A673 (cell line): ENCODE measurements around the gene ZFHX2. TPM values are rescaled to one million over a fixed set of nuclear protein-coding genes. Genes with fewer than 3 reads are reported as not detected.

Experiments
- BruUV-seq: library from RNA; stranded (reverse); fragments of 400-500 nt; replicated peaks from 2 replicates; lab custom pipeline; 2021; lab: Mats Ljungman, UMichigan
- CTCF ChIA-PET: fragments of 300-600 bp; sonication (Branson Sonifier 250); formaldehyde crosslinking; loops from one replicate; lab custom pipeline; 2022; ENCODE audit warnings: antibody characterized with exemption; lab: Charles Lee
- POLR2A ChIA-PET: fragments of 300-600 bp; sonication (Branson Sonifier 250); formaldehyde crosslinking; loops from one replicate; lab custom pipeline; 2022; ENCODE audit warnings: antibody characterized with exemption; ENCODE audit not compliant: low non-redundant PET; lab: Charles Lee
- DNase-seq: peaks from one replicate; pipeline ENCODE4 v3.0.0-alpha.2; 2015; ENCODE audit warnings: low spot score
- H3K27ac ChIP-seq: fragments of 200-600 bp; sonication (generic); 2 replicates; pipeline ENCODE4 v1.5.1; 2016; ENCODE audit warnings: mixed run types, low read depth, mild to moderate bottlenecking, mixed read lengths, antibody characterized with exemption, low read length; ENCODE audit not compliant: poor library complexity, severe bottlenecking
- H3K27me3 ChIP-seq: fragments of 200-600 bp; sonication (generic); replicated peaks from 2 replicates; pipeline ENCODE4 v1.6.1; 2017; ENCODE audit warnings: mixed run types, low read depth, mild to moderate bottlenecking, mixed read lengths, antibody characterized with exemption, low read length; ENCODE audit not compliant: insufficient read depth, poor library complexity
- H3K36me3 ChIP-seq: fragments of 200-600 bp; sonication (generic); 2 replicates; pipeline ENCODE4 v1.6.1; 2016; ENCODE audit warnings: mixed run types, mild to moderate bottlenecking, mixed read lengths, antibody characterized with exemption, low read length; ENCODE audit not compliant: insufficient read depth, poor library complexity, severe bottlenecking
- H3K4me1 ChIP-seq: fragments of 200-600 bp; sonication (generic); 2 replicates; pipeline ENCODE4 v1.6.1; 2017; ENCODE audit warnings: mixed run types, mild to moderate bottlenecking, mixed read lengths, antibody characterized with exemption, low read length; ENCODE audit not compliant: insufficient read depth, poor library complexity, severe bottlenecking
- H3K4me3 ChIP-seq: fragments of 200-600 bp; sonication (generic); 2 replicates; pipeline ENCODE4 v1.5.1; 2016; ENCODE audit warnings: low read depth, mixed run types, mild to moderate bottlenecking, mixed read lengths, low read length; ENCODE audit not compliant: poor library complexity, severe bottlenecking
- H3K9me3 ChIP-seq: fragments of 200-600 bp; sonication (generic); 2 replicates; pipeline ENCODE4 v1.6.1; 2016; ENCODE audit warnings: mixed run types, low read depth, mild to moderate bottlenecking, mixed read lengths, antibody characterized with exemption, low read length; ENCODE audit not compliant: poor library complexity, severe bottlenecking
- CTCF ChIP-seq: fragments of 300-800, 200-600 bp; sonication (generic); conservative IDR thresholded peaks from 2 replicates; pipeline ENCODE4 v1.5.1; 2017; ENCODE audit warnings: low read depth, mild to moderate bottlenecking, antibody characterized with exemption, low read length, moderate library complexity, mixed read lengths
- EZH2 ChIP-seq: fragments of 200-600 bp; sonication (generic); IDR thresholded peaks from 2 replicates; pipeline ENCODE4 v1.6.1; 2017; ENCODE audit warnings: borderline replicate concordance, low read depth, mild to moderate bottlenecking, mixed read lengths, antibody characterized with exemption, low read length; ENCODE audit not compliant: poor library complexity, severe bottlenecking
- intact Hi-C: fragments of 100-400 bp; cut with micrococcal nuclease; formaldehyde crosslinking; loops from one replicate; pipeline ENCODE4 v1.10.0; 2022; ENCODE audit not compliant: unreplicated experiment
- total RNA-seq: library from RNA; stranded (reverse); gene quantifications from 2 replicates; pipeline ENCODE4 v1.2.3, GENCODE V29; 2021

Gene ZFHX2
- total RNA-seq, 1 experiment from 2014 or later = 4.8 TPM

DNA sequence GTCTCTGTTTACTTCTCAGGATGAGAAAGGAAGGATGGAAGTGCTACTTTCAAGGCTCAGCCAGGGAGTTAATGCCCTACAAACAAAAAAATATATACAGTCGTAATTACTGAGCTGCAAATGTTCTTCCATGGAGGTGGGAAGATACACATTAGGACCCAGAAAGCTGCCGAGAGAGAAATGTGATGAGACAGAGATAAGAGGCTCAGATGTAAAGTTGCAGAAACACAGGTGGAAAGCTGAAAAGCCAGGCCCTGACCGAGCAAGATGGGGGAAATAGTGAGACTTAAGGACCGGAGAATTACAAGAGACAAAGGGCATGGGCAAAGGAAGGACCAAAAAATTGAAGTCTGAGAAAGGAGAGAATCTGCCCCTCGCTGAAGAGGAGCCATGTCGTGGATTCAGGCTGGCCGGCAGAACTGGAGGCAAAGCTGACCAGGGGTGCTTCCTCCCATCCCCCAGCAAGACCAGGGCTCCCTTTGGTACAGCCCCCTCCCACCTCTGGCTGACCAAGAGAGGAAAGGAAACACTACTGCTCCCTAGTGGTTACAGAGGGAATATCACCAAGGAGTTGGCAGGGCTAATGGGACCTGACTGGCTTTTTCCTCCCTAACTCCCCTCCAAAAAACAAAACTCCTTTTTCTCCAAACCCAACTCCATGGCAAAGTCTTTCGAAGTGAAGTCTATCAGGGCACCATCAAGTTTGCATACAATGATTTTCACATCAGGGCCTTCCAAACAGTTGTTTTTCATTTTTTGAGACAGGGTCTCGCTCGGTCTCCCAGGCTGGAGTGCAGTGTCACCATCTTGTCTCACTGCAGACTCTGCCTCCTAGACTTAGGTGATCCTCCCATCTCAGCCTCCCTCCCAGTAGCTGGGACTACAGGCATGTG, 12.1 kb downstream of the ZFHX2 start:
- H3K4me3 ChIP-seq = no peak overlapping the region
- H3K36me3 ChIP-seq = no peaks in the 10 kb centered on the region
- no peaks in the 10 kb centered on the region for H3K27me3 ChIP-seq
- BruUV-seq = no TSS peak
- ChIA-PET POLR2A (no interaction called here), CTCF (interaction anchor here (0.5 to 1.6 kb wide), 2 partner anchors 42 to 61 kb away, joined by 3 read pairs; no protein-coding TSS in a partner anchor)
- peak; percentile 59 for DNase-seq
- no peak overlapping the region for H3K27ac ChIP-seq
- intact Hi-C loops = loop anchor here (5.0 kb wide), 1 partner anchor 52 kb away; no protein-coding TSS in a partner anchor
- no peaks in the 10 kb centered on the region for H3K9me3 ChIP-seq
- peaks cover 26% of the 10 kb centered on the region for H3K4me1 ChIP-seq
- TF ChIP-seq EZH2 (no peak), CTCF (peak; percentile 81)

DNA sequence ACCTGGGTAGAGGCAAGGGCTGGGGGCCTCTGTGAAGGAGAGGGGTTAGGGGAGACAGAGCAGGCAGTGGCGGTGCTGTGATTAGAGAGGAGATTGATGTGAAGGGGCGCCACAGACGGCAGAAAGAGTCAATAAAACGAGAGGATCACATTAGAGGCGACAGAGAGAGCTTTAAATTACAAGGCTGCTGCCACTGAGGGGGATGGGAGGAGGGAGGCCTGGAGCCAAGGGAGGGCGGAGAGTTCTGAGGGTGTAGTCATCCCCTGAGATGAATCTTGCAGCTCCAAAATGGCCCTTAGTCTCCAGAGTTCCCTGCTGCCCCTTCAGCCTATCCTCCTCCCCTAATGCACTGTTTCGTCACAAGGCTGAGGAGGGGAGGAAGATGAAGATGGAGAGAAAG, 12.8 kb downstream of the ZFHX2 start:
- Histone ChIP-seq H3K4me3 (no peak overlapping the region), H3K27ac (no peak overlapping the region), H3K4me1 (peaks cover 26% of the 10 kb centered on the region), H3K36me3 (no peaks in the 10 kb centered on the region), H3K9me3 (no peaks in the 10 kb centered on the region), H3K27me3 (no peaks in the 10 kb centered on the region)
- intact Hi-C loops = loop anchor here (5.0 kb wide), 1 partner anchor 51 kb away; no protein-coding TSS in a partner anchor
- POLR2A ChIA-PET = no interaction called here
- CTCF ChIA-PET = interaction anchor here (0.5 to 1.6 kb wide), 3 partner anchors 41 to 233 kb away, joined by 3 to 9 read pairs (median 3); no protein-coding TSS in a partner anchor
- peak; percentile 31 for DNase-seq
- no peak for TF ChIP-seq CTCF
- no peak for TF ChIP-seq EZH2
- BruUV-seq = no TSS peak

GRCh38 chr14:23538050-23538718, 13.4 kb downstream of the ZFHX2 start:
- no peak for DNase-seq

More at GRCh38 chr14:23538050-23538718, 13.4 kb downstream of the ZFHX2 start:
- Histone ChIP-seq H3K9me3 (no peaks in the 10 kb centered on the region), H3K36me3 (no peaks in the 10 kb centered on the region), H3K4me1 (peaks cover 26% of the 10 kb centered on the region), H3K4me3 (no peak overlapping the region), H3K27ac (no peak overlapping the region), H3K27me3 (no peaks in the 10 kb centered on the region)
- ChIA-PET POLR2A (no interaction called here), CTCF (interaction anchor here (0.6 to 1.6 kb wide), 2 partner anchors 60 to 233 kb away, joined by 3 to 9 read pairs; no protein-coding TSS in a partner anchor)
- no peak for TF ChIP-seq CTCF
- intact Hi-C loops = loop anchor here (5.0 kb wide), 1 partner anchor 51 kb away; no protein-coding TSS in a partner anchor
- BruUV-seq = no TSS peak
